DMS153 (cell line): ENCODE results near the gene IL1RN.

Experiments used
- DNase-seq: peaks from one replicate; lab custom pipeline; 2025; lab: John Stamatoyannopoulos, UW

The IL1RN gene

DNA sequence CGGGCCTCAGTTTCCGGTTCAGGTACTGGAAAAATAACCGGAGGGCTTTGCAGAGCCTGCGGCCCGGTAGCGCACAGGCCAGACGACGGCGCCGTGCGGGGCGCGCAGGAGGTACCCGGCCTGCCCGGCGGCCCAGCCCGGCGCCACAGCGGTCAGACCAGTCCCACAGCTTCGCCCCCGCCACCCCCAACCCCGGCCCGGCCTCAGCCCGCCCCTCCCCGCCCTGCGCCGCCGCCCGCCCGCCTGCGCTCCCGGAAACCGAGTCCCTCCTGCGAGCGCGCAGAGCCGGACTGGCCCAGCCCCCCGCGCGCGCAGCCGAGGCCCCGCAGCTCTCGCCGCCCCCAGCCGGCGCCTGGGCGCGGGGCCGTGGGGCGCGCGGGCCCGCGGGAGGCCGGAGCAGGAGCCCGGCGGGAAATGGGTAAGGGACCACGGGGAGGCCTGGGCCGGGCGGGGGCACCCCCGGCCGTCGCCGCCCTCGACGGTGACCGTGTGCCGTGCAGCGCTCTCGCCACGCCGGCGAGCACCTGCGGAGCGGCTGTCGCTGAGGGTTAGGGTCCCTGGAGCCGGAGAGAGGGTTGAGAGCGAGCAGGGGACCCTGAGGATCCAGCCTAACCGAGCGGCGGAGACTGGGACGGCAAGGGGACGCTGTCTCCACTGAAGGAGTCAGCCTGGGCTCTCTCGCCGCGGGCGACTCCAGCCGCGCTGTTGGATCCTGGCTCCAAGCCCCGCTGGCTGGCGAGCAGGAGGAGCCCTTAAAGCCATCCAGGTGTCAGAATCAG, 29.9 kb downstream of the IL1RN start:
- DNase-seq = peak; percentile 11

DNA sequence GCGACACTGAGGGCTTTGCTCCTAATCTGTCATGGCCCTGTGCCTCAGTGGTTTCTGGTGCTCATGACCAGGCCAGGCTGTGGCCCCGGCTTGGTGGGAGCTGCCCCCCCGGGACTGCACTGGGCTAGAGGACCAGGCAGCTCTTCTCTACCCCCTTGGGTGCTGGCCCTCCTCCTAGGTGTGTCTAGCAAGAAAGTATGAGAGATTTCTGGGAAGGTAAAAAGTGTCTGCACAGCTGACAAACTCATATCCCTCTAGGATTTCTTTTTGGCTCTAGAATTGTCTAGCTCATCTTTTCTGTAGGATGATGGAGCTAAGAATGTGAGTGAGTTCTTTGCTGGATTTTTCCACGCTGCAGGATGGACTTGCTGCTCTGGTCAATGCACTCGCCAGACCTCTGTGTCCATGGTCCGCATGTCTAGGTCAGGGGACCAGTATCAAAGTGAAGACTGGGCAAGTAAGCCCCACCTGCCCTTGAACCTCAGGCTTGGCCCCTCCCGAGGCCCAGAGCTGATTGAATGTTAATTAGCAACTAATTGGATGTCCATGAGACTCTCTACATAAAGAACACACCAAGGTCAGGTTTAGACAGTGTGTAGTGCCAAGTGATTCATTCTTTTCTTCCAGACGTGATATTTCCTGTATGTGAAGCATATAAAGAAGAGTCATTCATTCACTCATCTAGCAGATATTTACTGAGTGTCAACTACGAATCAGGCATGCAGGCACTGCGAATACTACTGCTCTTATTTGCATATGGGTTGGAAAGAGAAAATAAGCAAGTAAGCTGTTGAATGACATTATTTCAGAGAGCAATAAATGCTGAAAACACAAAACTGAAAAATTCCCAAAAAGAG, 30.7 kb downstream of the IL1RN start:
- DNase-seq = no peak

DNA sequence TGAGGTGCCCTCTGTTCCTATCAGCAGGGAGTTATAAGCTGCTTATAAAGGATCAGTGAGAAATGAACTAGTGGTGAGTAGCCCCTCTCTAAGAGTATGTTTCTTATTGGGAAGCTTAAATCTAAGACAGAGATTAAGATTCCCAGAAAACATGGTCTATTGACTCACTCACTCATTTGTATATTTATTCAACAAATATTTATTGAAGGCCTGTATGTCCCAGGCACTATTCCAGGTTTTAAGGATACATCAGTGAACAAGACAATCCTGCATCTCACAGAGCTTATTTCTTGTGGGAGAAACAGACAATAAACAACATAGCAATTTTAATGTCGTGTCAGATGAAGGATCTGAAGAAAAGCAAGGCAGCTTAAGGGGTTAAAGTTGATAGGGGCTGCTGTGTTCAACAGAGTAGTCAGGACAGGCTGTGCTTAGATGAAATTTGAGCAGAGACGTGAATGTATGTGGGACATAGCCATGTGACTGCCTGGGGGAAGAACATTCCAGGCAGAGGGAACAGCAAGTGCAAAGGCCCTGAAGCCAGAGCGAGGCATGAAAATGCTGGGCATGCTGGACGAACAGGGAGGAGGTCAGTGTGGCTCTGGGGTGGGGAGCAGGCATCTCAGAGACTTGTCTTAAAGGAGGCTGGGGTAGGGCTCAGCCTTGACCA, 31.6 kb downstream of the IL1RN start:
- DNase-seq = no peak

DNA sequence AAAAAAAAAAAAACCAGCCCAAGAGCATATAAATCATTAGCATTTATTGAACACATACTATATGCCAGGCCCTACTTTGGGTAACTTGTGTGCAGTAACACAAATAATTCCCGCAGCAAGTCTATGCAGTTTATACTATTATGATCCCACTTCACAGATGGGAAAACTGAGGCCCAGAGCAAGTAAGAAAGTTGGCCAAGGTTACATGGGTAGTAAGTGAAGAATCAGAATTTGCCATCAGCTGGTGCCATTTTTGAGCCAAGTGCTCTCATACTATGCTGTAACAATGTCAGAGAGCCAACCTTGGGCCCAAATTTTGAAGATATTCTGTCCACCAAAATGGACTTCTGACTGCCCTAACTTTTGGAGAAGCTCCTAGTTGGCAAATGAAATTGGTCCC, 32.9 kb downstream of the IL1RN start:
- no peak for DNase-seq

DNA sequence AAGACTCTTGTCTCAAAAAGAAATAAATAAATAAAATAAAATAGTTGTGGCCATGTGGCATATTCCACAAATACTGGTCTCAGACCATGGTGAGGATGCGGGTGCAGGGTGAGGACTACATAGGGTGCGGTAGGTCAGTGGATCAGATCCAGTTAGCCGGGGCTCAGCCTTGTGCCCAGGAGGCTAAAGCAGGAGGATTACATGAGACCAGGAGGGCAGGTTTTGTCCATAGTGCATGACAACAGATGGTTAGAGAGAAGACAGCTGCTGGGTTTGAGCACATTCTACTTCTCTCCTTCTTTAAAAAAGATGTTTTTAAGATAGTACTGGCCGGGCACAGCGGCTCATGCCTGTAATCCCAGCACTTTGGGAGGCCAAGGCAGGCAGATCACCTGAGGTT, 33.6 kb downstream of the IL1RN start:
- no peak for DNase-seq

DNA sequence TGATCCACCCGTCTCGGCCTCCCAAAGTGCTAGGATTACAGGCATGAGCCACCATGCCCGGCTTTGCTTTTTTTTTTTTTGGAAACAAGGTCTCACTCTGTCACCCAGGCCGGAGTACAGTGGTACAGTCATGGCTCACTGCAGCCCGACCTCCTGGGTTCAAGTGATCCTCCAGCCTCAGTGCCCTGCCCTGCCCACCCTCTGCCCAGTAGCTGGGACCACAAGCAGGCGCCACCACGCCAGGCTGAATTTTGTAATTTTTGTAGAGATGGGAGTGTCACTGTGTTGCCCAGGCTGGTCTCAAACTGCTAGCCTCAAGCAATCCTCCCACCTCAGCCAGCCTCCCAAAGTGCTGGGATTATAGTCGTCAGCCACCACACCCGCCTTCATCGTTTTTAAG, 34.8 kb downstream of the IL1RN start:
- no peak for DNase-seq

DNA sequence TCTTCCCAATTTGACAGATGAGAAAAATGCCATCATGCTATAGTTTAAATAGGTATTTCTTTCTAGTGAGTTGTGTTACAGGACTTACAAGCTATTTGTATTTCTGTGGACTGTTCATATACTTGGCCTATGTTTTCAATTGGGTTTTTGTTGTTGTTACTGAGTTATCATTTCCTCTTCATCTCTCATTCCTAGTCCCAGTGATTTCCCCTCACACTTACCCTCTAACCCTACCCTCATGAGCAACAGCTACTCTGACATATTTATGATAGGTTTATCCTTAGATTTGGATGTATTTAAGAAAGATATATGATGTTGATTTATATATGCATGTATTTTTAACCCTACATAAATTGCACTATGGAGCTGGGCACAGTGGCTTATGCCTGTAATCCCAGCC, 35.5 kb downstream of the IL1RN start:
- DNase-seq = no peak

DNA sequence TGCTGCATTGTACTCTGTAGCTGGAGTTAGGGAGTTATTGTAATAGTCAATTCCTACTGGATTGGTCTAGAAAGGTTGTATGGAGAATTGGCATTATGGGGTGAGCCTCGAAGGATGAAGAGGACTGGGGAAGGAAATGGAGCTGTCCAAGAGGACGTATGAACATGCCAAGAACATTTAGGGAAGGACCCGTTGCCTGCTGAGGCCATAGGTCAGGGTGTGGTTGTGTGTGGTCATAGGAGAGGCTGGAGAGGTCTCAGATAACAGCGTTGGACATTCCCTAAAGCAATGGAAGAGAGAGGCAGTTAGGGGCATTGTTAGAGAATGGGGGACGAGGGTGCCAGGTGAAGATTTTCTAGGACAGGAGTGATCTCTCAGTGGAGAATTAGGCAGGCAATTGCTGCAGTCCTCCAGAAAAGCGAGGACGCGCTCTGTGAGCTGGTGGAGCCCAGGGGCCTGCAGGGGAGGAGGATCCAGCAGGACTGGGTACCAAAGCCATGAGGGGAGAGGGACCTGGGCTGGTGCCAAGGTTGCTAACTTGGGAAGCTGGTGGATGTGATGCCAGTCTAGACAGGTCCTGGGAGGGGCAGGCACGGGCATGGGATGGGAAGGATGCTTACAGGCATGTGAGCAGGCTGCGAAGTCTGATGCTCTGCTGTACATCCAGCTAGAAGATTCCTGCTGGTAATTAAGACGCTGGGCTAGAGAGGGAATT, 37.0 kb downstream of the IL1RN start:
- DNase-seq = no peak

DNA sequence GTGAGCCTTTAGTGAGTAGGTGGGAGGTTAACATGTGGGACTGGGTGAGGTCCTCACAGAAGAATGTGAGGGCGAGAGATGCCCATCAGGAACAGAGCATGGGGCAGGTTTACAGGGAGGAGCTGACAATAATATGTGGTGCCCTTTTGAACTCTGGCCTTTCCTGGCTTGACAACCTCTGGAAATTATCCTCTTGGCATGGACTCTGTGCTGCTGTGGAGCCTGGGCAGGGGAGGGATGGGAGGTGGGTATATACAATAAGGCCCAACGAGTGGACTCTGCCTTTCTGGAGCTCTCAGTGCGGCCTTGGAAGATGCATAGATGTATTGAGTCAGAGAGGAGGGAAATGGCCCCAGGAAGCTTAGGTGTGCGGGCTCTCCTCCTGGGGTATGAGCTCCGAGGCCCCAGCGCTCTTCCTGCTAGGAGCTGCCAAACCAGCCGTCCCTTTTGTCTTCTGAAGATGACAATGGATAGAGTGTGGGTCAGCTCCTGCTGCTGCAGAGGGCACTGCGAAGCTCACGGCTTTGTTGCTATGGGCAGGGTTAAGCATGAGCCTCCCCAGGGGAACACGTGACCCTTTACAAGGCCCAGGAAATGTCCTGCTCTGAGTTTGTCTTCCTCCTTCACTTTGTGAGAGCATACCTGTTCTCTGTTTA, 37.7 kb downstream of the IL1RN start:
- peak; percentile 85 for DNase-seq

DNA sequence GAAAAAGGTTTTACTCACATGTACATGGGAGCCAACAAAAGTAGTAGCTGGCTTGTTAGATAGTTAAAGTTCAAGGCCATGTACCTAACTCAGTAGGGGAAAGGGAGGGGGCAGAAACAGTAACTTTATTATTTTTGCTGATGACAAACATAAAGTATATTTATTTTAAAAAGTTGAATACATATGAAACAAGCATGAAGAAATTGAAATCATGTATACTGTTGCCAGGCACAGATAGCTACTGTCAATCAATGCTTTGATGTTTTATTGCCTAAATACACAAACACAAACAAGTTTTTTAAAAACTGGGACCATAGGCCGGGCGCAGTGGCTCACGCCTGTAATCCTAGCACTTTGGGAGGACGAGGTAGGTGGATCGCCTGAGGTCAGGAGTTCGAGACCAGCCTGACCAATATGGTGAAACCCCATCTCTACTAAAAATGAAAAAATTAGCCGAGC, 38.8 kb downstream of the IL1RN start:
- DNase-seq = no peak

DNA sequence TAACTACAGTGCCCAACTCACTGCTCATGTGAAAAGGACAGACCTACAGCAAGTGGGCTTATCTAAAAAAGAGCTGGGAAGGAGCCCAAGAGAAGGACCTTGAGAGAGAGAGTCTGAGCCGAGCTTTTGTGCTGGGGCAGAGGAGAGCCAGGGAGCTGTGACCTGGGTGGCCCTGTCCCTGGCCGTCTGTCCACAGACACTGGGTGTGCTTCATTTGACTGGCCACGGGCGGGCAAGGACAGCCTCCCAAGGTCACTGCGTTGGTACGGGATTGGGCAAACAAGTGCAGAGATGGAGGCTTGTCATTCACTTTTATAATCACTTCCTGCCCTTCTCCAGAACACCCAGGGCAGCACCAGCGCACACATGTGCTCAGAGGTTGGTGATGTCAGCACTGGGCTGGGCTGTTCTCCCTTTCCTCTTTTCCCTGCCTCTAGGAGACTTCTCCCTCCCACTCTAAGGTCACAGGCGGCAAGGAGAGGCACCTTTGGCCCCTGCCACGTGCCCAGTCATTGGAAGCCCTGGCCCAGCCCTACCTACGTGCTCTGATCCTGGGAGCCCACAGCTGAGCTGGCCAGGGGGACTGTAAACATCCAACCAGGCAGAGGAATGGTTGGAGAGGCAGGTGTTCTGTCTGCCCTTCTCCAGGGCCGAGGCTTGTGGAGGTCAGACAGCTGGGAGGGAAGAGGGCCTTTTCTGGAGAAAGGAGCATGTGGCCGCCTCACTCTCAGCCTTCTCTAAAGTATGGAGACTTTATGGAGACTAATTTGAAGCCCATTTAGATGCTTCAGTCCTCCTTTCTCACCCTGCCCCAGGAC, 39.9 kb downstream of the IL1RN start:
- peak; percentile 89 for DNase-seq

DNA sequence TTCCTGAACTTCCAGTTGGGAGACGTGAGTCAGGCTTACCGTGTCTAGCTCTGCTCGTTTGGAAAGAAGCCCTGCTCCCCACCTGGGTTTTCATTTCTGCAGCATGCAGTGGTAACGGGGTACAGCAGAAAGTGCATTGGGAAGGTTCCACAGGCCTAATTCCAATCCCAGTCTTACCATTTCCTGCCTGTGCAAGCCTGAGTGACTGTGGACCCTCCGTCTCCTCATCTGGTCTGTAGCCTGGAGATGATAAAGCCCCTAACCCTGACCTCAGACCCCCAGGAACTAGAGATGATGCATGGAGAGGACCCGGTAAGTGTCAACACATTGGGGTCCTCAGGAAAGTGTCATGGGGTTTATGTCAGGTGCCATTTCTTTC, 40.6 kb downstream of the IL1RN start:
- DNase-seq = no peak

DNA sequence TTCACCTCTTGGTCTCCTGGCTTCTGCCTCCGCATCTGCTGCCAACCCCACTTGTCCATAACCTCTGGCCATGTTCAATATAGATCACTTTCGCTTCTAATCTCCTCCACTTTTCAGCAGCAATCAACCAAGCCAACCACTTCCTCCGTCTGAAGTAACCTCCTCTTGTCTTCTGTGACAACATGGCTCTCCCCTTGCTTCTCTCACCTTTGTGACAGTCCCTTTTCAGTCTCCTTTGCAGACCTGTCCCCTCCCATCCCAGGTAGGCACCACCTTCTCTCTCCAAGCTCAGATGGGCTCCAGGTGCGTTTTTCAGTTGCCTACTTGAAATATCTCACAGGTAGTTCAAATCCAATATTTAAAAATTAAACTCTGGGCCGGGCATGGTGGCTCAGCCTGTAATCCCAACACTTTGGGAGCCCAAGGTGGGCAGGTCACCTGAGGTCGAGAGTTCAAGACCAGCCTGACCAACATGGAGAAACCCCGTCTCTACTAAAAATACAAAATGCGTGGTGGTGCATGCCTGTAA, 41.7 kb downstream of the IL1RN start:
- DNase-seq = no peak

DNA sequence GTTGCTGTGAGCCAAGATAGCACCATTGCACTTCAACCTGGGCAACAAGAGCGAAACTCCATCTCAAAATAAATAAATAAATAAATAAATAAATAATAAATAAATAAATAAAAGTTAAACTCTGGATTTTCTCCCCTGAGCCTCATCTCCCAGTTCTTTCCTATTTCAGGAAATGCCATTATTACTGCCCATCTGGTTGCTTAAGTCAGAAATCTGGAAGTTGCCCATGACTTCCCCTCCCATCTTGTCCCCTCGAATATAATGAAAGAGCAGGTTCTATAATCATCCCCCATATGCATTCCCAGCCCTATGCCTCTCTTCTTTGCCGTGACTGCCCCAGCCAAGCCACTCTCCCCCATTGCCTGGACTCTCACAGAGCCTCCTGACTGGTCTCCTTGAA, 42.2 kb downstream of the IL1RN start:
- no peak for DNase-seq

DNA sequence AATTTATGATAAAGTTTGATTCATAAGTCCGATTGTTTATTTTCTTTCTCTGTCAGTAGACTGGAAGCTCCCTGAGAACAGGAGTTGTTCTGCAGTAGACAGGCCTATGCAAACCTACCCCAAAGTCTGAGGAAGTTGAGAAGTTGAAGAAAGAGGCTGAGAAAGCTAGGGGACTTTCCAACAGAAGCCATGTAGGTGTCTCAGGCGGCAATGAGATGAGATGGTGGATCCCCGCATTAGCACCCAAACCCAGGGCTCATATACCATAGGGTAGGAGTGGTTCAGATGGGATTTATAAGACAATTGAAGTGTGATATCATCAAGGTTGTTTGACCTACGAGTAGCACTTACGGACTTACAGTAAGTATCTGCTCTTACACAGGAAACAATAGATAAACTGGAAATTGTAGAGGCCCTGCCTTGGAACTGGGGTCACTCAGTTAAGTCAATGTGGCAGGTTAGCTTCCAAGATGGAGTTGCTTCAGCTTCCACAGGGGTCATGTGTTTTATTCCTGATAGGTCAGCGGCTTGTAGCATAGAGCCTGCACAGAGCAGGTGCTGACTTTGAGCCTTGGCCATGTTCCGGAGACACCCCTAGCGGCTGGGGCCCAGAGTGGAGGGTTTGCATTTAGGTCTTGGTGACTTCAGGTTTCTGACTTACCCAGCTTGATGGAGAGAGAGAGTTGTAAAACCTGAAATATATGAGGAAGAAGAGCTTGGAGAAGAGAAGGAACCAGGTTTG, 44.1 kb downstream of the IL1RN start:
- DNase-seq = no peak

DNA sequence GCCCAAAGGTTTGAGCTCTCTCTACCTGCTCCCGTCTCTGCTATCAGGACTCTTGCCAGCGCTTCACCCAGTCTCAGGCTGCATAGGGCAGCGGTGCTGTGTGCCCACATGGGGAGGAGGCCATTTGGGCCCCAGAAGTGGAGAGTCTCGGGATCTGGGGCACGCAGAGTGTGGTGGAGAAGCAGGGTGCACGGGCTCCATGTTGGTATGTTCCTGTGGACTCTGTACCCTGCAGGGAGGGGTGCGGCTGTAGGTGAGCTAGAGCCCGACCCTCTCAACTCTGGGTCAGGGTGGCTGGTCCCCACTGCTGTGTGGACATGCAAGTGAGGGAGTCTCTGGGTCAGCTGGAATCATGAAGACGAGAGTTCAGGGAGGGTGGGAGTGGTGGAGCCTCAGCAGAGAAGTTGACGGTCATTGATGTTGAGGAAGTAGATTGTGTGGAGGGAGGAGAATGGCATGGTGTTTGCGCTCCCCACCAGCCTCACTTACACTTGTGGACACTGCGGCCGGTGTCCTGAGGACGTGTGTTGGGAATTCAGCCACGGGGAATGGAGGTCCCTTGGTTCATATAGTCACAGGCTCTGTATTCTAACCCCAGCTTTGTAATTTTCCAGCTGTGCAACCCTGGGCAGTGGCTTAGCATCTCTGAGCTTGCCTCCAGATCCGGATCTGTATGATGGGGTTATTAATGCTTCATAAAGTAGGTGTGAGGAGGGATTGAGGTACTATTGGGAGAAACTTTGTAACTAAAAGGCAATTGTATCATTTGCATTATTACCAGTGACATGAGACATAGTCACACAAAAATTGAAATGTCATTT, 45.5 kb downstream of the IL1RN start:
- no peak for DNase-seq

DNA sequence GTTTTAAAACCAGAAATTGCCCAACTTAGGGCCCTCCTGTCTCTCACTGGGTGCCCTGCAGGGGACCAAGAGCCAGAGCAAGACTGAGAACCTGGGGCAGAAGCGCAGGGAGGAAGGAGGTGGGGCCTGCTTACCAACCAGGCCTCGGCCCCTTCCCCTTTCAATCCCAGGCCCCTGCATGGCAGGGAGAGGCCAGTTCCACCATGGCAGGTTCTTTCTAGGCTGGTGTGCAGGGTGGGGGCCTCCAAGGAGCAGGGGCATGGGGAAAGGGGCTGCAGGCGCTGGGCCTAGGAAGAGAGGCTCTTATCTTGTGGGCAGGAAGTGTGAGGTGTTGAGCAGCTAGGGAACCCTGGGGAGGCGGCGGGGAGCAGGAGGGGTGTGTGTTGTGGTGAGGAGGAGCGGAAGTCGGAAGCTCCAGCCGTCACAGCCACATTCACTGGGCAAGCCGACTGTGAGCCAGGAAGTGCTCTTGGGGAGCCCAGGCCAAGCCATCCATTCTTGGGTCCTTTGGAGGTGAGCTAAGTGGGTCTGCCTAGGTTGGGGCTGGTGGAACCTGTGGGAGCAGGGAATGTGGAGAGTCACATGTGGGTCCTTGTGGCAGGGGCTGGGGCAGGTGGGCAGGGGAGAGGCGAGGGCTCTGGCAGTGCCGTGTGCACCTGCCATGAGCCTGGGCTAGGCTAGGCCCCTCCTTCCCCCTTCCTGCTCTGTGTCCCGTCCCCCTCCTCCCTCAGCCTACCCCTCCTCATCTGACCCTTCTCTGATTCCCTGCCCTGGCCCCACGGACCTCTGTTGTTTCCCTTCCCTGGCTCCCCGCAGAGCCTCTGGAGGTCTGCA, 46.4 kb downstream of the IL1RN start, which contains the start of gene PSD4:
Gene PSD4 (plus strand): TSS at position 430 of the 834 bp plus-strand sequence. CDS start 8,486 bp downstream, outside the sequence.
- DNase-seq = peak; percentile 56

DNA sequence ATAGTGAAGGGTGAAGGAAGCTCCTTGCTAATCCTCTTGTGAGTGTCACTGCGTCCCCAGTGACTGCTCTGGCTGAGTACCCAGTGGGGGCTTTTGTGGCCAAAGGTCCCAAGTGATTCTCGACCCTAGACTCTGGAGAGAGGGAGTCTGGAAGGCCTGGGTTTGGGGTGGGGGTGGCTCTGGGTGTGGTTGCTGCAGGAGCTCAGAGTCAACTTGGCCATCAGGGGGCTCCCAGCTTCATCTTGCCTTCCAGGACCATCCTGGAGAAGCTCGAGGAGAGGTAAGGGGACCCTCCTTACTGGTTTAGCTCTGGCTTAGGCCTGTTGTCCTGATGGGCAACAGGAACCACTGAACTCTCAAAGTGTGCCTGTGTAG, 47.0 kb downstream of the IL1RN start:
- no peak for DNase-seq
